ENCODE measurements around the gene ITM2B. TPM values are rescaled to one million over a fixed set of nuclear protein-coding genes. Genes with fewer than 3 reads are reported as not detected.

ITM2B gene
- total and polyA plus RNA-seq, 4 donors: 114 to 379 (median 202) TPM

DNA sequence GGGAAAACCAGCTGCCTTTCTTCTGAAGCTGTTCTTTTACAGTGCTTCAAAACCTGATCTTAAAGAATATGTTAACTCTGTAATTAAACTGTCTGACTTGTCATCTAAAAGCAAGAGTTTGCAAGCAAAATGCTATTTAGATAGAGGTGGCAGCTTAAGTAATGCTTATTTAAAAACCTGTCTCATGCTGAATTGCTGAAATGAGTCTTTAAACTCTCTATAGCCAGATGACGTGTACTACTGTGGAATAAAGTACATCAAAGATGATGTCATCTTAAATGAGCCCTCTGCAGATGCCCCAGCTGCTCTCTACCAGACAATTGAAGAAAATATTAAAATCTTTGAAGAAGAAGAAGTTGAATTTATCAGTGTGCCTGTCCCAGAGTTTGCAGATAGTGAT lies 22.9 kb downstream of the ITM2B start (continued):
- TF ChIP-seq, protein P1, sequence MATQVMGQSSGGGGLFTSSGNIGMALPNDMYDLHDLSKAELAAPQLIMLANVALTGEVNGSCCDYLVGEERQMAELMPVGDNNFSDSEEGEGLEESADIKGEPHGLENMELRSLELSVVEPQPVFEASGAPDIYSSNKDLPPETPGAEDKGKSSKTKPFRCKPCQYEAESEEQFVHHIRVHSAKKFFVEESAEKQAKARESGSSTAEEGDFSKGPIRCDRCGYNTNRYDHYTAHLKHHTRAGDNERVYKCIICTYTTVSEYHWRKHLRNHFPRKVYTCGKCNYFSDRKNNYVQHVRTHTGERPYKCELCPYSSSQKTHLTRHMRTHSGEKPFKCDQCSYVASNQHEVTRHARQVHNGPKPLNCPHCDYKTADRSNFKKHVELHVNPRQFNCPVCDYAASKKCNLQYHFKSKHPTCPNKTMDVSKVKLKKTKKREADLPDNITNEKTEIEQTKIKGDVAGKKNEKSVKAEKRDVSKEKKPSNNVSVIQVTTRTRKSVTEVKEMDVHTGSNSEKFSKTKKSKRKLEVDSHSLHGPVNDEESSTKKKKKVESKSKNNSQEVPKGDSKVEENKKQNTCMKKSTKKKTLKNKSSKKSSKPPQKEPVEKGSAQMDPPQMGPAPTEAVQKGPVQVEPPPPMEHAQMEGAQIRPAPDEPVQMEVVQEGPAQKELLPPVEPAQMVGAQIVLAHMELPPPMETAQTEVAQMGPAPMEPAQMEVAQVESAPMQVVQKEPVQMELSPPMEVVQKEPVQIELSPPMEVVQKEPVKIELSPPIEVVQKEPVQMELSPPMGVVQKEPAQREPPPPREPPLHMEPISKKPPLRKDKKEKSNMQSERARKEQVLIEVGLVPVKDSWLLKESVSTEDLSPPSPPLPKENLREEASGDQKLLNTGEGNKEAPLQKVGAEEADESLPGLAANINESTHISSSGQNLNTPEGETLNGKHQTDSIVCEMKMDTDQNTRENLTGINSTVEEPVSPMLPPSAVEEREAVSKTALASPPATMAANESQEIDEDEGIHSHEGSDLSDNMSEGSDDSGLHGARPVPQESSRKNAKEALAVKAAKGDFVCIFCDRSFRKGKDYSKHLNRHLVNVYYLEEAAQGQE (IDR thresholded peaks at IDR 0.05): no peak
- no peak for TF ChIP-seq TAF1 (conservative IDR thresholded peaks at IDR 0.05)
- TF ChIP-seq FOXA1 (IDR thresholded peaks at IDR 0.05): no peak
- TF ChIP-seq, protein P2, sequence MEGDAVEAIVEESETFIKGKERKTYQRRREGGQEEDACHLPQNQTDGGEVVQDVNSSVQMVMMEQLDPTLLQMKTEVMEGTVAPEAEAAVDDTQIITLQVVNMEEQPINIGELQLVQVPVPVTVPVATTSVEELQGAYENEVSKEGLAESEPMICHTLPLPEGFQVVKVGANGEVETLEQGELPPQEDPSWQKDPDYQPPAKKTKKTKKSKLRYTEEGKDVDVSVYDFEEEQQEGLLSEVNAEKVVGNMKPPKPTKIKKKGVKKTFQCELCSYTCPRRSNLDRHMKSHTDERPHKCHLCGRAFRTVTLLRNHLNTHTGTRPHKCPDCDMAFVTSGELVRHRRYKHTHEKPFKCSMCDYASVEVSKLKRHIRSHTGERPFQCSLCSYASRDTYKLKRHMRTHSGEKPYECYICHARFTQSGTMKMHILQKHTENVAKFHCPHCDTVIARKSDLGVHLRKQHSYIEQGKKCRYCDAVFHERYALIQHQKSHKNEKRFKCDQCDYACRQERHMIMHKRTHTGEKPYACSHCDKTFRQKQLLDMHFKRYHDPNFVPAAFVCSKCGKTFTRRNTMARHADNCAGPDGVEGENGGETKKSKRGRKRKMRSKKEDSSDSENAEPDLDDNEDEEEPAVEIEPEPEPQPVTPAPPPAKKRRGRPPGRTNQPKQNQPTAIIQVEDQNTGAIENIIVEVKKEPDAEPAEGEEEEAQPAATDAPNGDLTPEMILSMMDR (IDR thresholded peaks at IDR 0.05; ENCODE audit: low read depth, low read length, missing input control): no peak

DNA sequence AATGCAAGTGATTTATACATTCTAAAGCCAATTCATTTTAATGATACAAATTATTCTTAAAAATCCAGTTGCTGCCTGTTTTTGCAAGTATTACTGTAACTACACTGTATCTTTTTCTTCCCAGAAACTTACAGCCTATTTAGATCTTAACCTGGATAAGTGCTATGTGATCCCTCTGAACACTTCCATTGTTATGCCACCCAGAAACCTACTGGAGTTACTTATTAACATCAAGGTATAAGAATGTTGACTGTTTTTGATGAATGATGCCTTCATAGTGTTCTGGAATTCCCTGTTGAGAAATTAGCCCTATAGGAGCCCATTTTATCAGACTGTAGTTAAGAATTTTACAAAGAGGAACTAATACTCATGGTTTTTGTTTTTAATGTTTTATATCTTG lies 25.0 kb downstream of the ITM2B start:
- H3K27ac ChIP-seq (ENCODE audit: low read depth in 1 of 2, low read length in 2 of 2): no peak overlapping the region
- H3K27me3 ChIP-seq (ENCODE audit: control insufficient read depth in 4 of 4, insufficient read depth in 4 of 4, low read length in 3 of 4): no peaks in the 10 kb centered on the region
- no peak for DNase-seq (ENCODE audit: low spot score)
- H3K36me3 ChIP-seq (ENCODE audit: control insufficient read depth in 4 of 4, insufficient read depth in 3 of 4, low read depth in 1 of 4, low read length in 3 of 4): peaks cover 4 to 67% (median 49%) of the 10 kb centered on the region in 4 donors
- H3K4me1 ChIP-seq (ENCODE audit: control insufficient read depth in 4 of 4, insufficient read depth in 4 of 4, low read length in 3 of 4): peaks cover 0 to 10% (median 9%) of the 10 kb centered on the region in 4 donors
- TF ChIP-seq RXRA (IDR thresholded peaks at IDR 0.05) (no peak), TAF1 (conservative IDR thresholded peaks at IDR 0.05) (no peak), FOXA1 (IDR thresholded peaks at IDR 0.05) (no peak), HNF4A (conservative IDR thresholded peaks at IDR 0.05) (no peak), FOXA2 (IDR thresholded peaks at IDR 0.05) (no peak), RAD21 (IDR thresholded peaks at IDR 0.05) (no peak), NR2F2 (IDR thresholded peaks at IDR 0.05) (no peak)
- TF ChIP-seq, protein P2 (IDR thresholded peaks at IDR 0.05; ENCODE audit: low read depth, low read length, missing input control): no peak
- TF ChIP-seq, protein P1 (IDR thresholded peaks at IDR 0.05): no peak
- H3K9me3 ChIP-seq (ENCODE audit: control insufficient read depth in 4 of 4, low read length in 3 of 4): no peaks in the 10 kb centered on the region
- no peak overlapping the region for H3K4me3 ChIP-seq (ENCODE audit: low read depth in 1 of 3, low read length in 3 of 3)
- H3K9ac ChIP-seq (ENCODE audit: low read depth in 1 of 2, low read length in 2 of 2): no peak overlapping the region
